ENCODE data around the gene UGP2.
"Not testable (repeated sequence)": the region's sequence is repeated elsewhere in the genome, so short reads cannot be mapped to it uniquely, and the experiment has no call there.

Gene UGP2

GRCh38 chr2:63840785-63841253, 877 bp upstream of the UGP2 start:
- DNase-seq, result peak; percentile 99

- peak; percentile 37 to 54 for DNase-seq
Observed at GRCh38 chr2:63842149-63843061, 709 bp downstream of the UGP2 start.

- DNase-seq, result no peak
Observed at GRCh38 chr2:63843093-63843492, 1.4 kb downstream of the UGP2 start.

- no peak for DNase-seq
Observed at GRCh38 chr2:63843791-63844190, 2.1 kb downstream of the UGP2 start.

- DNase-seq, result no peak
Observed at GRCh38 chr2:63844616-63845015, 2.9 kb downstream of the UGP2 start.

GRCh38 chr2:63845866-63846265, 4.2 kb downstream of the UGP2 start:
- DNase-seq, result no peak

- no peak for DNase-seq
Observed at GRCh38 chr2:63846487-63846886, 4.8 kb downstream of the UGP2 start.

GRCh38 chr2:63847571-63847970, 5.9 kb downstream of the UGP2 start:
- DNase-seq, result not testable (repeated sequence)

- DNase-seq, result no peak
Observed at GRCh38 chr2:63849381-63850203, 7.9 kb downstream of the UGP2 start.

GRCh38 chr2:63850204-63850571, 8.5 kb downstream of the UGP2 start:
- DNase-seq, result no peak

GRCh38 chr2:63850649-63851048, 9.0 kb downstream of the UGP2 start:
- no peak for DNase-seq

- no peak for DNase-seq
Observed at GRCh38 chr2:63851691-63852311, 10.1 kb downstream of the UGP2 start.

GRCh38 chr2:63853527-63854310, 12.0 kb downstream of the UGP2 start:
- no peak for DNase-seq

- no peak for DNase-seq
Observed at GRCh38 chr2:63855418-63856302, 14.0 kb downstream of the UGP2 start.

- no peak for DNase-seq
Observed at GRCh38 chr2:63856303-63856603, 14.6 kb downstream of the UGP2 start.

GRCh38 chr2:63858291-63858690, 16.6 kb downstream of the UGP2 start:
- no peak for DNase-seq

GRCh38 chr2:63861220-63861822, 19.6 kb downstream of the UGP2 start:
- DNase-seq, result peak; percentile 29 to 37

- DNase-seq, result no peak
Observed at GRCh38 chr2:63862806-63863205, 21.1 kb downstream of the UGP2 start.

- no peak for DNase-seq
Observed at GRCh38 chr2:63863707-63864106, 22.0 kb downstream of the UGP2 start.

GRCh38 chr2:63865159-63865799, 23.6 kb downstream of the UGP2 start:
- no peak for DNase-seq

Measured in NCI-H2081 (cell line).